ENCODE data around the gene PRKCE.
A peak's percentile ranks its signal among the peaks of the same experiment; 100 is the strongest.

Gene PRKCE

DNA sequence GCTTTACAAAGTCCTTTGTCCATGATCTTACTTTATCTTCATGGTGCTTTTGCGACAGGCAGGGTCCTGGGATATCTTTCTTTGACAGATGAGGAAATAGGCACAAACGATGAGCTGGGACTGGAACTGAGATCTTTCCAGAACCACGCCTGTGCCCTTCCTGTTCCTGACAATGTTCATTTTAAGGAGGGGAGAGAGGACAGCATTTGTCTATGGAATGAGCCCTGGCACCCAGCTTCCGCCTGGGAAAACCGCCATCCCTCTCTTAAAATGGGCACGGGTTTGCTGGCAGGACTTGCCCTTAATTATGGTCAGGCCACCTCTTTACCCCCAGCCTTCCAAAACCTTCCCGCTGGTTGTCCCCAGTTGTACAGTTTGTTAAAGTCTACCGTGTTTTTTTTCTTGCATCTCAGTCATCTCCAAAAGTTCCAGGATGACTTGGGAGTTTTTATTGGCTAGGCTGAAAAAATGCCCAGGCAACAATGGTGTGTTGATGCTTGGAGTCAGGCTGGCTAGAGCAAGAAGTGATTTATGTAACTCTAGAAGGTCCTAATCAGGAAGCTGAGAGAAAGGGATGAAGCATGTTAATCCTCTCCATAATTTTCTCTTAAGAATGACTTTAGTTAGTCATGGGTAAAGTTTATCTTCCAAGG is 380.8 kb downstream of the PRKCE start:
- no peak for DNase-seq

DNA sequence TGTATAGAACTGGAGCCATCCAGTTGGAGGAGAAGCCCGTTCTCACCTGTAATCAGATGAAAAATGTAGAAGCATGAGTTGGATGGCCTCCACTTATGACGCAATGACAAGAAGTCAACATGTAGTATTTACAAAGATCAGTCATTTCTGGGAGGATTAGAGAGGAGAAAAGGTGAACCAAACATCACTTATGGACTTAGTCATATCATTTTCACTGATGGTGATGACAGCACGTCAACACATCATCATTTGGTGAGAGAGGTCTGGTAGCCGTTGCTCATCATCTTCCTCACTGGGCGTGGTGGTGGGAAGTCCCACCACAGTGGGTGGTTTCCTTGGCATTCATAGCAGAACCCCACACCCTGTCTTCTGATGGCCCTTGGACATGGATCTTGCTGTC is 381.5 kb downstream of the PRKCE start:
- DNase-seq: no peak

DNA sequence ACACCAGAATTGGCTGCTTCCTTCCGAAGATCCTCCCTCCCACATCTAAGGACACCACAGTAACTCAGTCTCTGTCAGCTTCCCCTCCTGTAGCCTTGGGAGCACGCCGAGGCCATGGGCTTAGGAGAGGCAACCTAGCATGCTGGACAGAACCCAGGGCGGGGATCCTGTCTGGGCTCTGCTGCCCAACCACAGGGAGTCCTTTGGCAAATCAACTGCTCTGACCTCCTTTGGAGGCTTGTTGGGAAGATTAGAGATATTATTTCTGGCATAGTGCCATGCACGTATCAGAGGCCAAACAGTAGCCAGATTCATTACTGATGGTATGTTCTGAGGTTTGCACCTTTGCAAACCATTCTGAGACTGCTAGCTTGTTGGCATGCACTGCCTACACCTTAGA is 383.1 kb downstream of the PRKCE start:
- peak; percentile 23 for DNase-seq

DNA sequence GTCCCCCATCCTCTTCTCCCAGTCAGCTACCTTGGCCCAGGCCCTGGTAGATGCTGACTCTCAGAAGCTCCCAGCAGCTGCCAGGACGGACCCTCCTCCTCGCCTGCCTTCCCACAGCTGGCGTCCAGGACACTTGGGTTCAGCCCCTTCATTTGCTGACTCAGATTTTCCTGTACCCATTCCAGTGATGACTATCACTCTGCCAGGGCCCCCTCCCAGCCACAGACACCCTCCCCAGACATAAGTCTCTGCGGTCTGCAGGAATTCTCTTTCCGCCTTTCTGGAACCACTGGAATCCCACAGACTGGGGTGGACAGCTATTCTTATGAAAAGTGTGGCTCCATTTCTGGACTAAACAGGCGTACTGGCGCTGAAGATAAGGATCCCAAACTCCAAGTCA is 385.5 kb downstream of the PRKCE start:
- no peak for DNase-seq

DNA sequence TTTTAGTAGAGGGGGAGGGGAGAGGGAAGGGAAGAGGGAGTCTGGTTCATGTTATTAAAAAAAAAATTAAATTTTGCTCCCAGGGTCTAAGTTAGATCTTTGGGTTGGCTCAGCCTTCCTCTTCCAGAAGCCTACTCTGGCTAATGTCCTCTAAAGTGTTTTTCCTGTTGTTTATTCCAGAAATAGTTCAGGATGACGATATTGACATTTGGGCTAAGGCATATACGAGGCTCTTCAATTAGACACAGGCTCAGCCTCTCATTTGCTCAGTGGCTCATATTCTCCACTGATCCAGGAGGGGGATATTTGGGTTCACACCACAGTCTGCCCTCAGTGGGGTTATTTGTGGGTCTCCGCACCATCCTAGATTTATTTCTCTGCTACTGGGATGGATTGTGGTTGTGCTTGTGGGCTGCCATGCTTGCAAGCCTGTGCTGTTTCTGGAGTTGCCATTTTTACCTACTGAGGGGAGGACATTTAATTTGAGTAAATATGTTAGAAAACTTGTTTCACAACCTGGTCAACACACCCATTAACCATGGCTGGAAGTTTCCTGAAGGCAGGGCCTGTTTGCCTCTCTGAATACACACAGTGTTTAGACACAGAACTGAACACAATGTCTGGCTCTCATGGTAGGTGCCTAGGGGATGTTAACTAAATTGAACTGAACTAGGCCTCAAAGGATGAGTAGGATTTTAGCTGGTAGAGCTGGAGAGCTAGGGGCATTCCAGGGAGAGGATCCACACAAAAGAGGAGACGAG is 388.2 kb downstream of the PRKCE start:
- DNase-seq: no peak

DNA sequence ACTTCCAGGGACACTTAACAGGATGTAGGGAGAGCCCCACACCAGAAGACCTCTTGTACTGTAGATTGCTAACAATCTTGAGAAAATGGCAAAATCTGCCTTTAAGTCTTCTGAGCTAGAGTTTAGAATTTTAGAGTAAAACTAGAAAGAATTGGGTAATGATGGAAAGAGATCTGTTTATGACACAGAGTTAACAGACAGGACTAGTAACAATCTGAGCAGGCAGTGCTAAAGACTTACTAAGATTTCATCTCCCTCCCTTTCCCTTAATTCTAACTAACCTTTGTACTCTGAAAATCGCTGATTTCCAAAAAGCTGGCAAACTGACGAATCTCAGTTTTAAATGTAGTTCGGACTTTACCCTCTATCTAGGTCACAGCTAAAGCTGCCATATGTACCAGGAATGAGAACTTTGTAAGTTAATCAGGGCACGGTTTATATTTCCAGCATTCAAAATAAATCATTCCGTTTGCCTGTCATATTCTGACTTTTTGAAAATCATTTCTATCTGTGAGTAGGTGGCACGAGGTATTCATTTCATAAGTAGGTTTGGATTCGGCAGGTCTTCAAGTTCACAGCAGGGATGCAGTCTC is 389.2 kb downstream of the PRKCE start:
- no peak for DNase-seq

DNA sequence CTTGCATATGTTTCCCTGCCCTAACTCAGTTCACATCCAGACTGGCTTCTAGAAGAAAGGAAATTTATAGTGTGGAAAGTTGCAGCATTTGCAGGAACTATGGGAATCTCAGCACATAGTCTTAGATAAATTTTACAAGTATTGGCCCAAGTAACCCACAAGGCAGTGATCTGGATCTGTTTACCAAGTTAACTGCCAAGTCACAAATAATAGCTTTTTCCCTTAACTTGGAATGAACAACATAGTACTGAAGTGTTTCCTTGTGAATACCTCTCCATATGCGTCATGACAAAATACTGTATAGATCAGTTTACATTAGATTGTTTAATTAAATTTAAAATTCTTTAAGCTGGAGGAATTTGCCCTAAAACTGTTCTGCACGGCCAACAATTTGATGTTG is 390.0 kb downstream of the PRKCE start:
- no peak for DNase-seq

DNA sequence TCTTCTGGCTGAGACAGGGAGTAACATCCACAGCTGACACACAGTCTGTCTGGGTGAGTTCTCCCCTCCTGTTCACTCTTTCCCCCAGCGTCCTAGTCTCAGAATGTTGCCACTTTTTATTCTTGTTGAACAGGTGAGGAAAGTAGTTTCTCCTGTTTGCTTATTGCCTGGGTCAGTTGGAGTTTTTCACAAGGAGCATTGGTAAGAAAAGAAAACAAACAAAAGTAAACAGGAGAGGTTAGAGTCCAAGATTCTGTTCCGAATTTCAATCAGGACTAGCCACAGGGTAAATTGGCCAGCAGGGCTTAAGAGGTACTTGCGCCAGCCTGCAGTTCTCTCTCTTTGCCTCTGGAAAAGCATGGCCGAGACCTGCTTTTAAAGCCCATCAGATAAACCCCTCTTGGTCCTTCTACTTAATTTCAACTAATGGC is 390.7 kb downstream of the PRKCE start:
- DNase-seq: no peak

DNA sequence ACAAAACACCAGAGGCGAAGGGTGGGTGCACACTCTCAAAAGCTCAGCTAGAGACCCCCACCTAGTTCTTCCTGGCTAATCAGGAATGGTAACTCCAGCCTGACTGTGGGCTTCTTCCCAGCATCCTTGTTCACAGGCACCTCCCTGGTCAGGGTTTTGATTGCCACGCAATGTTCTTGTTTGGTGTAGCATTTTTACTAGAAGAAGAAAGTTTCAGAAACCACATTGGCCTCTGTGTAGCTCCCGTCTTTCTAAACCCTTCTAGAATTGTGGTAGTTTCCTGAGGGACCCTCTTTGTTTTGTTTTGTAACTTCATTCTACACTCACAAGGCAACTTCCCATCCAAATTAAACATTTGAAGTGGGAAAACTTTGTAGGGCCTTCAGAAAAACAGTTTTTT is 391.2 kb downstream of the PRKCE start:
- no peak for DNase-seq

DNA sequence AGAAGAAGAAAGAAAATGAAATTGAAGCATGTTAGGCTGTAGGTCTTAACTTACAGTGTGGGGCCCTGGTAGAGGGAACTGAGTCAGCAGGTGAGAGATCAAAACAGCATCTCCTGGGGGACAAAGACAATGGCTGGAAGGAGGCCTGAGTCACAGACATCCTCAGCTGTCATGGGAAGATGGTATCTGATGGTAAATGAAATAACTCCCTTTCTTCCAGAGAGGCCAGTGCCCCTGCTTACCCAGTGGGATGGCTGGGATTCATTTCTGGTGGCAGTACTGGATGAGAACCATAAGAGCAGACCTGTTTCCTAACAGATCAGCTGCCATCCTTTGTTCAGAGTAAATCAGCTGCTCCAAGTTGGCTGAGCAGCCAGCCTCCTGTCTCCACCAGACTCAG is 394.4 kb downstream of the PRKCE start:
- no peak for DNase-seq

DNA sequence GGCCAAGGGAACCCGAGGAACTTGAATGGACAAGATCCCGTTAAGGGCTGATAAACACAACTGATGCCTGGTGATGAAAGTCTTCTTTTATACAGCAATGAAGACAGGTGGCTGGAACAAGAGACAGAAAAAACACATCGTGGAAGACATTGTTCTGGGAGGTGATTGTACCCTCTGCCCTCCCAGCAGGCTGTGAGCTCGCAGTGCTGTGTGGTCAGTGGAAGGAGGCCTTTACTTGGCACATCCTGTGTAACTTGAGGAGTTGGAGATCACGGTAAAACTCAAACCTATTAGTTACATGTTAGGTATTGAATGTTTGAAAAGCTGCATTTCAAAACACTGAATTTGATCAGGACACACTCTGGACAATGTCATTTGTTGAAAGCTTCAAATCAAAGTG is 395.8 kb downstream of the PRKCE start:
- DNase-seq: no peak

DNA sequence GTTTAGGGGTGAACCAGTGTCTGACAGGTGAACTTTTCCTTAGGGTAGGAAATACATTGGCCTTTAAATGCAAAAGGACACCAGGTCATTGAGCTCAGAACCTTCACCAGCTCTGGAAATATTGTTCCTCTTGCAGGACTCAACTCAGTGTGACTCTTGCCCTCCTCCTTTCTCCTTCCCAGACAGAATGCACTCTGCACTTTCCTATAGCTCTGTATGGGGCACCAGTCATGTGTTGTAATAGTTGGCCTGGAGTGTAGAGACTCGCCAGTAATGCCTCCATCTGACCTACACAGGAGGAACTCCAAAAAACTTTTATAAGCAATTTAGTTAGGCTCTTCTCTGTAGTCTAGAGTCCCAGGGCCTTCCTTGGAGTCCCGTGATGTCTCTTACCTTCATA is 397.2 kb downstream of the PRKCE start:
- DNase-seq: no peak

DNA sequence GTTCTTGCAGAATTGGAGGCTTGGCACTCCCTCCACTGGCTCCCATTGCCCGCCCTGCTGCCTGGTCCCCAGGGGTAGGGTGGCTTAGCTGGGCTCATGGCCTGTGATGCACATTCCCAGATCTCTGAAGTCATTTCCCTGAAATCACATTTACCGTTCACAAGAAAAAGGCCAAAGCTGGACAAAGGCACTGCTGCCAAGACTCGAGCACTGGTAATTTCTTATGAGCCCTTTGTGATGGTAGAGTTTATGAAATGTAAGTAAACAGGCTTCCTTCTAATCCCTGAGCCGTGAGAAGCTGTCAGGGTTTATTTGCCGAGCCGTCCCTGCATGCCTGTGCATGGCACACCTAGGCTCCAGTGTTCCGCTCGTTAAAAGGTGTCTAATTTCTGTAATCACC is 398.6 kb downstream of the PRKCE start:
- DNase-seq: no peak

DNA sequence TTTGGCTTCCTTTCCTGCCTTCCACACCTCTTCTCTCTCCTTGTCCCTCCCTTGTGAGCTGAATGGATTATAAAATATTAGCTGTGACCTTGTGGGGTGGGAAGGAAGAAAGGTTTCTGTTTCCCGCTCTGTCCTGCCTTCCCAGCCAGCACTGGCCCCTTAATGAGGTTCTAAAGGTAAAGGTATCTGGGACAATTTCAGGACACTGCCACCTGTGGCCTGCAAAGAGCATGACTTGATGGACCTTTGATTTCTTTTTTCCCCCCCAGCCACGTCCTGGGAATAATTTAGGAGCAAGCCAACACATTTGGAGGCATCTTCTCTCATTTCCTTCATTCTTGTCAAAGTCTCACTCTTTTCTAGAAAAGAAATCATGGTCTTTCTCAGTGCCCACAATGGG is 399.0 kb downstream of the PRKCE start:
- no peak for DNase-seq

DNA sequence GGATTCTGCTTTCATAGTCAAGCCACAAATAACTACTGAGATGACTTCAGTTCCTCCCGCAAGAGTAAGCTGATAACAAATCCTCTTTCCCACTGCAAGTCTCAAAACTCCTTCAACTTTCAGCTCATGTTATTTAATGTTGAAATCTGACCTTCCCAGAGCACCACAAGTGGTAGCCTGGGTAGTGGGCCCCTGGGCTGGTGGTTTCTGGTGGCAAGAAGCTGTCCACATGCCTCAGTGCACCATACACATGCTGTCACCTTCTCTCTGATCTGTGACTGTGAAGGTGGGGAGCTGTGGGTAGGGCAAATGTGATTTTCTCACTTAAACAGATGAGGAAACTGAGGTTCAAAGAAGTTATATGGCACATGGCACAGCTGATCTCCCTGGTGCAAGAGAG is 399.6 kb downstream of the PRKCE start:
- DNase-seq: no peak

DNA sequence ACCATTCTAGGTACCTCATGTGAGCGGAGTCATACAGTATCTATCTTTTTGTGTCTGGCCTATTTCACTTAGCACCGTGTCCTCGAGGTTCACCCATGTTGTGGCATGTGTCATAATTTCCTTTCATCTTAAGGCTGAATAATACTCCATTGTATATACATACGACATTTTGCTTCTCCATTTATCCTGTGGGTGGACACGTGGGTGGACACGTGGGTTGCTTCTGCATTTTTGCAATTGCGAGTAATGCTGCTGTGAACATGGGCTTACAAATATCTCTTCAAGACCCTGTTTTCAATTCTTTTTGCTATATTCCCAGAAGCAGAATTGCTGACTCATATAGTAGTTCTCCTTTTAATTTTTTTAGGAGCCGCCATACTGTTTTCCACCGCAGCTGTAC is 402.1 kb downstream of the PRKCE start:
- peak; percentile 7 for DNase-seq

DNA sequence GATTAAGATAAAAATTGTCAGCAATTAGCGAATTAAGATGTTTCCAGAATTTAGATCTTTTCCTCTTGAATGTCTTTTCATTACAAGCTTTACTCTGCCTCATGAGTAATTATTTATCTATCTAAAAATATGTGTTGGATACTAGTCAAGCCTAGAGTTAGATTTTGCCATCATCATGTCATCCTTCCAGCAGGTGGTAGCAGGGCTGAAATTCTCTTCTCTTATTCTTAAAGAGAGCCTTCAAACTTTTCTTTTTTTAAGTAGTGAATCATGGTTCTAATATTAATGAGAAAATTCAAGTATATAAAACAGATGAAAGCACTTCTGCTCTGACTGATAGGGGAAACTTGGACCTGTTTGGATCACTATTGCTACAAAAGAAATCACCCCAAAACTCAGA is 405.1 kb downstream of the PRKCE start:
- no peak for DNase-seq

DNA sequence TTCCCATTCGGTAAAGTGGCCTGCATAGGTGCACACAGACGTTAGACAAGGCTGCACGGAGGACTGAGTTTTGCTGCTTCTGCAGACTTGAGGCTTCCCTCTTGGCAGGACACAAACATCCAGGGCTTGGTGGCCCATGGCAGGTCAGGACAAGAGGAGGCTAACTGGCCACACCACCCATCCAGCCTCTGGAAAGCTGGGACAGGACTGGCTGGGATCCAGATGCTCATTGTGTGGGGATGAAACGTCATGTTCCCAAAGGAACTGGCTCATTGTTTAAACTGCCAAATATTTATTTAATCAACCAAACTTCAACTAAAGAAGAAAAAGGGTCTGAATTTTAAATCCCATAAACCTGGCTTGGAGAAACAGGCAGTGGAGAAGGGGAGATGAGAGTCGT is 406.7 kb downstream of the PRKCE start:
- DNase-seq: no peak

DNA sequence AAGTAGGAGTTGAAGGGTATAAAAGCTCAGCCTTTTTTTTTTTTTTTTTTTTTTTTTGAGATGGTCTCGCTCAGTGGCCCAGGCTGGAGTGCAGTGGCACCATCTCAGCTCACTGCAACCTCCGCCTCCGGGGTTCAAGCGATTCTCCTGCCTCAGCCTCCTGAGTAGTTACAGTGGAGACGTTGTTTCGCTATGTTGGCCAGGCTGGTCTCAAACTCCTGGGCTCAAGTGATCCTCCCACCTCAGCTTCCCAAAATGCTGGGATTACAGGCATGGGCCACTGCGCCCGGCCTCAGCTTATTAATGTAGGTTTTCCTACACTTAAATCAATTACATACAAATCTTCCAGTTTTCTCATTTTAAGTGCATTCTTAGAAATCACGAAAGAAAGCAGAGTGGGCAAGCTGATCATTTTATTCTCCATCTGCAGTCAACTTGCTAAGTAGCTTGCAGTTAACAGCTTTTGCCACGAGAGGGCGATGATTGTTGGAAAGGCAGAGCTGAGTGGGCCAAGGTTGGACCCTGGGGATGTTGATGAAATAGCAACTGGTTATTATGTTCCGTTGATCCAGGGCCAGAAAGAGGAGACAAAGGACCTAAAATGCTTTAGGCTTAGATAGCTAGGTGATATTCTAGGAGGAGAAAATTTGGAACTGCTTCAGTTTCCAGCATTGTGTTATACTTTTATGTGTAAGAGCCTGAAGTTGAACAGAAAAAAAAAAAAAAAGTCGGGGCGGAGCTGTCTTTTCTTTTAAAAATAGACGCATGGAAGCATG is 411.4 kb downstream of the PRKCE start:
- peak; percentile 86 for DNase-seq

DNA sequence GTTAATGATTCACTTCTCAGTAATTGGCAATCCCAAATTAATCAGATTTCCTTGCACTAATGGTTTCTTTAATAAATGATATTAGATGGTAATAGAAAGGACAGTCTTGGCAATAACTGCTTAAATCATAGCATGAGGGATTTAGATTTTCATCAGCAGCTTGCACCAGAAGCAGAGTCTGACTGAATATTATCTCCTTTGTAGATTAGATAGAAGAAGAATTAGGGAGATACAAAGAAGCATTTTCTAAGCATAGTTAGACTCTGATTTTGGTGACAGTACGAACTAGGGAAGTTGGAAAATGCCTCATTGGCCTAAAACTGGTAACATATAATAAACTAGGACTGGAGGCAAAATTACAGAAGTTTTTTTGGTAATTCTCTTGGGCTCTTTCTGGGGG is 412.9 kb downstream of the PRKCE start:
- no peak for DNase-seq

DNA sequence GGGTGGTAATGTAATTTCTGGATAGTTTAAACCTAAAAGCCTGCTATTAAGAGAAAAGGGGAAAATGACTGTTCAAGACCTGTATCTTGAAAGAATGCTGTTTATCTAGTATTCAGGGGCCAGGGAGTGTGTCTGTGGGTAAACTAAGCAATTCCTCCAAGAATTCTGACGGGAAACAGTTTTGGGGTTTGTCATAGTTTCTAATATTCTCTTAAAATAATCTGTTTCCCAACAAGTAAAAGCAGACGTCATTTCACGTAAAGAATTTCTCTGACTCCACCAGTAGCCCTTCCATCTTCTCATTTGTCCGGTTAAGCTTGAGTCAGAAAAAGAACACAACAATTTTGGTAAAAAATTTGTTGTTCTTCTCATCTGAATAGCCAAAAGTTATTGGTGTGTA is 413.7 kb downstream of the PRKCE start:
- no peak for DNase-seq

DNA sequence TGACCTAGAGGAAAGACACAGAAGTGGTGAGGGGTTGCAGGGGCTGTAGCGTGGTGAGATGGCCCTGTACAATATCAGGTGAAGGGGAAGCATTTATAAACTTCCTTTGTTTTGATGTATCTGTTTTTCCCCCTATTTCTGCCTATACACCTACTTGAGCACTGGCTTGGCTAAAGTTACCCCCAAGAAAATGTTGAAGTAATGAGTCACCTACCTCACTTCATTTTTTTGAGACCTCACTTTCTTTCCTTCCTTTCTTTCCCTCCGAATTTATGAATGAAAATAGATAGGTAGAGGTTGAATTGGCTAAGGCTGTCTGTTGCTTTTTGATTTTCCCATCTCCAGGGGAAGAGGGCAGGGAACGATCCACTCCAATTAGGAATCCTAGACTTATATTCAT is 414.6 kb downstream of the PRKCE start:
- no peak for DNase-seq

DNA sequence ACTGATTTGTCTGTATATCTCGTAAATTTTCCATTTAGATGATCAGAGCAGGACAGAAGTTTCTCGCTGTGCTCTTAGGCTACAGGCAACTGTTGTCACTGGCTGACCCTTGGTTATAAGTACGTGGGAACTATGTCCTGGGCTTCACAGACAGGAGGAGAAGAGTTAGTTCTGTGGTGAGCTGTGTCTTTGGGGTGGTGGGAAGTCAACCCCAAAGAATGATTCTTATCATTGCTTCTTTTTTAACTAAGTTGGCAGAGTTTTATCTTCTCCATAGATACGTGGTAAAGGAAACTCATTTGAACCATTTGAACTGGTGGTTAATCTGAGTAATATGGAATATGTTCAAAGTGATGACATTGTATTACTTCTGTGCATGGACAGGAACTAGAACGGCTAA is 415.1 kb downstream of the PRKCE start:
- no peak for DNase-seq

DNA sequence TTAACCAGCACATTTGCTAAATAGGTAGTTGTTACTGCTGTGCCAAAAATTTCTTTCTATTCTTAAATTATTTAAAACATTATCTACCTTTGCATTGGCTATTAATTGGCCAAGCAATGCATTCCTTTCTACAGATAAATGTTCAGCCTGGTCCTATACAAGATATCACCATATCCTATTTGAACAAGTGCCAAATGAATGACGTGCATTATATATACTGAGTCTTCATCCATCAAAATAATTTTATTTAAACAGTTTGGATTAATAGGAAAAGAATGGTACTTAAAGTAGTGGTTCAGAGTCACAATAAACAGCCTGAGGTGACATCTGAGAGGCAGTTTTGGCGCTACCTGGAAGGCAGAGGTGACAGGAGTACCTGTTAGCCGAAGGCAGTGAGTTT is 415.6 kb downstream of the PRKCE start:
- peak; percentile 15 for DNase-seq
